Endothelial cell (in vitro differentiated cells): ENCODE measurements around the gene PLIN5. TPM values are rescaled to one million over a fixed set of nuclear protein-coding genes. Genes with fewer than 3 reads are reported as not detected.

Experiments
- DNase-seq: peaks from one replicate; pipeline ENCODE4 v3.0.0; 2021; ENCODE audit warnings: low spot score
- H3K27ac Mint-ChIP-seq: one replicate; pipeline ENCODE4 v1.8.0; 2021; ENCODE audit warnings: mixed read lengths, inconsistent platforms; ENCODE audit not compliant: unreplicated experiment
- H3K27me3 Mint-ChIP-seq: one replicate; pipeline ENCODE4 v1.8.0; 2021; ENCODE audit warnings: mild to moderate bottlenecking, moderate library complexity, mixed read lengths, inconsistent platforms; ENCODE audit not compliant: unreplicated experiment
- H3K36me3 Mint-ChIP-seq: one replicate; pipeline ENCODE4 v1.8.0; 2021; ENCODE audit warnings: mild to moderate bottlenecking, low read depth, mixed read lengths, inconsistent platforms; ENCODE audit not compliant: unreplicated experiment
- H3K4me1 Mint-ChIP-seq: one replicate; pipeline ENCODE4 v1.8.0; 2021; ENCODE audit warnings: mild to moderate bottlenecking, mixed read lengths, inconsistent platforms; ENCODE audit not compliant: unreplicated experiment
- H3K4me3 Mint-ChIP-seq: one replicate; pipeline ENCODE4 v1.8.0; 2021; ENCODE audit warnings: mild to moderate bottlenecking, mixed read lengths, inconsistent platforms; ENCODE audit not compliant: unreplicated experiment
- H3K9me3 Mint-ChIP-seq: one replicate; pipeline ENCODE4 v1.8.0; 2021; ENCODE audit warnings: mixed read lengths, inconsistent platforms; ENCODE audit not compliant: unreplicated experiment
- CTCF ChIP-seq: fragments of 200-600 bp; sonication (generic); IDR thresholded peaks from one replicate; pipeline ENCODE4 v1.5.0; 2021; ENCODE audit warnings: antibody characterized with exemption; ENCODE audit not compliant: unreplicated experiment
- total RNA-seq: library from RNA; stranded (reverse); fragmentation: NEBNext Ultra II Directional; extraction: Animal tissue kit (Norgen Biotek cat#: 25700); gene quantifications from one replicate; pipeline ENCODE4 v1.2.1, GENCODE V29; 2021; ENCODE audit not compliant: unreplicated experiment

The PLIN5 gene
- total RNA-seq, 1 donor from 2014 or later: 0.64 TPM

DNA sequence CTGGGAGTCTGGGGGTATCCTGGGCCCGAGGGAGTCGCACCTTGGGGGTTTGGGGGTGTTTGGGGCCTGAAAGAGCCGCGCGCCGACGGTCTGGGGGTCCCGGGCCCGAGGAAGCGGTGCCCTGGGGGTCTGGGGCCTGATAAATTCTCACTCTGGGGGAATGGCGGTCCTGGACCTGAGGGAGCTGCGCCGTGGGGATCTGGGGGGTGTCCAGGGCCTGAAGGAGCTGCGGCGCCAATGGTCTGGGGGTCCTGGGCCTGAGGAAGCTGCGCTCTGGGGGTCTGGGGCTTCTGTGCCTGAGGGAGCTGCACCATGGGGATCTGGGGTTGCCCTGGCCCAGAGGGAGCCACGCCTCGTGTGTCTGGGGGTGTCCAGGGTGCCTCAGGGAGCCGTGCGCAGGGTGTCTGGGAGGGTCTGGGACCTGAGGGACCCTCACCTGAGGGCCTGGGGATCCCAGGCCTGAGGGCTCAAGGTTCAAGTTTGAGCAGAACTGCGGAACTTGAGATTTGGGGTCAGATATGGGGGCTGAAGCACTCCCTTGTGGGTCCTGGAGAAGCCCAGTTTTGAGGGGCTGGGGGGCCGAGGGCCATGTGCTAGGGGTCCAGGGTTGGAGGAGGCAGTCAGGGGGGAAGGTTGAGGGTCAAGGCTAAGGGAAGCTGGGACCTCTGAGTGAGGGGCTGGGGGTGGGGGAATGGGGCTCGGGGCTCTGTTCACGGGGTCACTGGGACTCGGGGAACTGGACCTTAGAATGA is 61.8 kb downstream of the PLIN5 start:
- H3K4me1 Mint-ChIP-seq: peaks cover 19% of the 10 kb centered on the region
- peaks cover 4% of the 10 kb centered on the region for H3K36me3 Mint-ChIP-seq
- no peaks in the 10 kb centered on the region for H3K9me3 Mint-ChIP-seq
- H3K27ac Mint-ChIP-seq: no peak overlapping the region
- no peak for DNase-seq
- H3K27me3 Mint-ChIP-seq: peaks cover 4% of the 10 kb centered on the region
- TF ChIP-seq CTCF: no peak
- peak overlapping the region; percentile 95 for H3K4me3 Mint-ChIP-seq

Other genes with a start within 250 kb of the PLIN5 start
- gene TMIGD2, start 232.8 kb downstream of the PLIN5 start, total RNA-seq: not detected
- 19.0 TPM for gene FSD1, start 230.6 kb downstream of the PLIN5 start, total RNA-seq
- 66.2 TPM for gene STAP2, start 196.4 kb downstream of the PLIN5 start, total RNA-seq
- 18.3 TPM for gene MPND, start 191.7 kb downstream of the PLIN5 start, total RNA-seq
- gene SH3GL1, start 134.7 kb downstream of the PLIN5 start, total RNA-seq: 128 TPM
- 29.8 TPM for gene CHAF1A, start 132.6 kb downstream of the PLIN5 start, total RNA-seq
- gene UBXN6, start 77.4 kb downstream of the PLIN5 start, total RNA-seq: 45.7 TPM
- gene HDGFL2, start 62.9 kb downstream of the PLIN5 start, total RNA-seq: 107 TPM
- gene PLIN4, start 16.7 kb downstream of the PLIN5 start, total RNA-seq: 0.13 TPM
- gene LRG1, start 4.8 kb upstream of the PLIN5 start, total RNA-seq: 2.2 TPM
- 43.7 TPM for gene SEMA6B, start 24.5 kb upstream of the PLIN5 start, total RNA-seq
- gene TNFAIP8L1, start 104.3 kb upstream of the PLIN5 start, total RNA-seq: 60.1 TPM
- gene MYDGF, start 135.1 kb upstream of the PLIN5 start, total RNA-seq: 112 TPM
- gene DPP9, start 188.6 kb upstream of the PLIN5 start, total RNA-seq: 63.3 TPM